Measurements from ENCODE around the gene ELAVL3. TPM values are rescaled to one million over a fixed set of nuclear protein-coding genes. Genes with fewer than 3 reads are reported as not detected.

ELAVL3 gene
- total RNA-seq, 2 donors from 2014 or later: not detected

- H3K27me3 ChIP-seq: no peaks in the 10 kb centered on the region
- no peaks in the 10 kb centered on the region for H3K9me3 ChIP-seq
- peak overlapping the region; percentile 89 to 92 for H3K4me3 ChIP-seq
- no peaks in the 10 kb centered on the region for H3K36me3 ChIP-seq
- TF ChIP-seq CTCF (IDR thresholded peaks at IDR 0.05): no peak
- peak overlapping the region; percentile 94 to 97 for H3K27ac ChIP-seq
- peak; percentile 96 for DNase-seq (ENCODE audit: low spot score)
- peaks cover 0 to 6% of the 10 kb centered on the region in 2 donors for H3K4me1 ChIP-seq
Measured at GRCh38 chr19:11505032-11505503, 24.2 kb upstream of the ELAVL3 start.

- Histone ChIP-seq H3K36me3 (no peaks in the 10 kb centered on the region), H3K27me3 (no peaks in the 10 kb centered on the region), H3K9me3 (no peaks in the 10 kb centered on the region), H3K4me3 (peak overlapping the region; percentile 89 to 92), H3K4me1 (peaks cover 0 to 6% of the 10 kb centered on the region in 2 donors), H3K27ac (peak overlapping the region; percentile 94 to 97)
- DNase-seq (ENCODE audit: low spot score): no peak
- TF ChIP-seq CTCF (IDR thresholded peaks at IDR 0.05): no peak
Measured at GRCh38 chr19:11504502-11505031, 23.7 kb upstream of the ELAVL3 start.

DNA sequence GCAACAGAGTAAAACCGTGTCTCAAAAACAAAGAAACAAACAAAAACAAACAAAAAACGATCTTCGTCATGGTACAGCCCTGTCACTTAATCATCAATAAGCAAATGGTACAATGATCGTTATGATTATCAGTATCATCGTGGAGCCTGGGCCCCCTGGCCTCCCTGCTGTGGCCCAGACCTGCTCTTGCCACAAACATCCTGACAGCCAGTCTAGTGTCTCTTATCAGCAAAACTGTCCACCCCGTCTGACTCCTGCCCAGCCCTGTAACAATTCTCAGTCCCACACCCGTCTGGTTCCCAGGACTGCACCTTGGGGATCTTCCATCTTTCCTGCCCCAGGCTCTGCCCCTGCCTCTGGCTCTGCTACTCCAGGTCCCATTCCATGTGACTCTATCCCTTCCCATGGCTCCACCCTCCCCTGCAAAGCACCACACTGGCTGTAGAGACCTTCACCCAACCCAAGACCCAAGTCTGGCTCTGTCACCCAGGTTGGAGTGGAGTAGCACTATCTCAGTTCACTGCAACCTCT, 19.1 kb upstream of the ELAVL3 start:
- DNase-seq (ENCODE audit: low spot score): no peak
- no peak for TF ChIP-seq CTCF (IDR thresholded peaks at IDR 0.05)
- Histone ChIP-seq H3K36me3 (peaks cover 11% of the 10 kb centered on the region), H3K27me3 (no peaks in the 10 kb centered on the region), H3K27ac (no peak overlapping the region), H3K4me3 (no peak overlapping the region), H3K9me3 (no peaks in the 10 kb centered on the region), H3K4me1 (no peaks in the 10 kb centered on the region)

GRCh38 chr19:11499220-11499726, 18.4 kb upstream of the ELAVL3 start:
- peaks cover 12% of the 10 kb centered on the region for H3K36me3 ChIP-seq
- no peak overlapping the region for H3K27ac ChIP-seq
- H3K27me3 ChIP-seq: no peaks in the 10 kb centered on the region
- no peak overlapping the region for H3K4me3 ChIP-seq
- no peak for DNase-seq (ENCODE audit: low spot score)
- no peak for TF ChIP-seq CTCF (IDR thresholded peaks at IDR 0.05)
- no peaks in the 10 kb centered on the region for H3K4me1 ChIP-seq
- H3K9me3 ChIP-seq: no peaks in the 10 kb centered on the region

GRCh38 chr19:11496391-11497163, 15.7 kb upstream of the ELAVL3 start:
- Histone ChIP-seq H3K27ac (no peak overlapping the region), H3K4me1 (no peaks in the 10 kb centered on the region), H3K27me3 (no peaks in the 10 kb centered on the region), H3K4me3 (no peak overlapping the region), H3K36me3 (peaks cover 12% of the 10 kb centered on the region), H3K9me3 (no peaks in the 10 kb centered on the region)
- TF ChIP-seq CTCF (IDR thresholded peaks at IDR 0.05): peak; percentile 36 to 69
- peak; percentile 64 for DNase-seq (ENCODE audit: low spot score)

Measured in right atrium auricular region (tissue), 2 donors.